Activated CD8-positive, alpha-beta T cell treated with anti-CD3 and anti-CD28 coated beads for 36 hours (primary cell): ENCODE results near the gene PDCD11. TPM values are rescaled to one million over a fixed set of nuclear protein-coding genes. Genes with fewer than 3 reads are reported as not detected.
A peak's percentile ranks its signal among the peaks of the same experiment; 100 is the strongest.
"Not testable (repeated sequence)": the region's sequence is repeated elsewhere in the genome, so short reads cannot be mapped to it uniquely, and the experiment has no call there.

Experiments
- ATAC-seq: fragments of 200-7000 bp; cut with Tn5 transposase; one replicate; pipeline ENCODE4 v1.10.0; 2021; ENCODE audit warnings: mild to moderate bottlenecking, moderate library complexity
- CTCF ChIA-PET: fragments of 350-600 bp; sonication (Branson Sonifier 250); formaldehyde crosslinking; loops from one replicate; lab custom pipeline; 2021; ENCODE audit warnings: antibody characterized with exemption; lab: Charles Lee
- POLR2A ChIA-PET: fragments of 350-600 bp; sonication (Branson Sonifier 250); formaldehyde crosslinking; loops from one replicate; lab custom pipeline; 2021; ENCODE audit warnings: antibody characterized with exemption; lab: Charles Lee
- DNase-seq: peaks from one replicate; pipeline ENCODE4 v3.0.0-alpha.2; 2020
- H3K27ac Mint-ChIP-seq: one replicate; pipeline ENCODE4 v1.8.0; 2021; ENCODE audit warnings: mild to moderate bottlenecking, mixed read lengths
- H3K27me3 Mint-ChIP-seq: one replicate; pipeline ENCODE4 v1.8.0; 2021; ENCODE audit warnings: mixed read lengths
- H3K36me3 Mint-ChIP-seq: one replicate; pipeline ENCODE4 v1.8.0; 2021; ENCODE audit warnings: low read depth, mixed read lengths
- H3K4me1 Mint-ChIP-seq: one replicate; pipeline ENCODE4 v1.8.0; 2021; ENCODE audit warnings: low read depth, mixed read lengths
- H3K4me3 Mint-ChIP-seq: one replicate; pipeline ENCODE4 v1.8.0; 2021; ENCODE audit warnings: mild to moderate bottlenecking, moderate library complexity, mixed read lengths
- H3K9me3 Mint-ChIP-seq: one replicate; pipeline ENCODE4 v1.8.0; 2021; ENCODE audit warnings: mixed read lengths
- intact Hi-C: fragments of 100-400 bp; cut with micrococcal nuclease; formaldehyde crosslinking; loops from one replicate; pipeline ENCODE4 v1.10.0; 2022
- total RNA-seq, 2 experiments: library from RNA; stranded (reverse); gene quantifications; one replicate each; pipeline ENCODE4 v1.2.3, GENCODE V29; 2021
- TF ChIP-seq, protein P1 (sequence below): fragments of 200-600 bp; IDR thresholded peaks from one replicate; pipeline ENCODE4 v1.8.0; 2022; ENCODE audit warnings: antibody characterized with exemption, mild to moderate bottlenecking

PDCD11 gene
- total RNA-seq, 2 experiments from 2014 or later: 63.7 to 68.8 TPM

GRCh38 chr10:103416436-103417147 is 20.2 kb downstream of the PDCD11 start:
- Mint-ChIP-seq H3K4me1 (no peaks in the 10 kb centered on the region), H3K4me3 (no peak overlapping the region), H3K36me3 (peaks cover 64% of the 10 kb centered on the region), H3K27ac (no peak overlapping the region), H3K27me3 (no peaks in the 10 kb centered on the region), H3K9me3 (no peaks in the 10 kb centered on the region)
- POLR2A ChIA-PET: interaction anchor here (1.3 kb wide), 1 partner anchor 11 kb away, joined by 3 read pairs; no protein-coding TSS in a partner anchor
- ATAC-seq (peak; percentile 47), DNase-seq (peak; percentile 78)
- CTCF ChIA-PET: interaction anchor here (0.7 to 6.2 kb wide), 24 partner anchors 8 to 269 kb away, joined by 3 to 72 read pairs (median 6); partner anchors contain the start of genes ATP5MK, CALHM2, NEURL1 and PDCD11
- intact Hi-C loops: loop anchor here (1.0 kb wide), 1 partner anchor 66 kb away; no protein-coding TSS in a partner anchor
- TF ChIP-seq, protein P1, sequence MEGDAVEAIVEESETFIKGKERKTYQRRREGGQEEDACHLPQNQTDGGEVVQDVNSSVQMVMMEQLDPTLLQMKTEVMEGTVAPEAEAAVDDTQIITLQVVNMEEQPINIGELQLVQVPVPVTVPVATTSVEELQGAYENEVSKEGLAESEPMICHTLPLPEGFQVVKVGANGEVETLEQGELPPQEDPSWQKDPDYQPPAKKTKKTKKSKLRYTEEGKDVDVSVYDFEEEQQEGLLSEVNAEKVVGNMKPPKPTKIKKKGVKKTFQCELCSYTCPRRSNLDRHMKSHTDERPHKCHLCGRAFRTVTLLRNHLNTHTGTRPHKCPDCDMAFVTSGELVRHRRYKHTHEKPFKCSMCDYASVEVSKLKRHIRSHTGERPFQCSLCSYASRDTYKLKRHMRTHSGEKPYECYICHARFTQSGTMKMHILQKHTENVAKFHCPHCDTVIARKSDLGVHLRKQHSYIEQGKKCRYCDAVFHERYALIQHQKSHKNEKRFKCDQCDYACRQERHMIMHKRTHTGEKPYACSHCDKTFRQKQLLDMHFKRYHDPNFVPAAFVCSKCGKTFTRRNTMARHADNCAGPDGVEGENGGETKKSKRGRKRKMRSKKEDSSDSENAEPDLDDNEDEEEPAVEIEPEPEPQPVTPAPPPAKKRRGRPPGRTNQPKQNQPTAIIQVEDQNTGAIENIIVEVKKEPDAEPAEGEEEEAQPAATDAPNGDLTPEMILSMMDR: peak; percentile 81

GRCh38 chr10:103417148-103417469 is 20.7 kb downstream of the PDCD11 start:
- ATAC-seq, H3K9me3 Mint-ChIP-seq, intact Hi-C loops, H3K27me3 Mint-ChIP-seq, H3K27ac Mint-ChIP-seq, H3K4me3 Mint-ChIP-seq, H3K4me1 Mint-ChIP-seq, DNase-seq: not testable (repeated sequence)
- TF ChIP-seq, protein P1: peak; percentile 48
- peaks cover 65% of the 10 kb centered on the region for H3K36me3 Mint-ChIP-seq
- ChIA-PET CTCF (interaction anchor here (0.7 to 6.2 kb wide), 21 partner anchors 10 to 269 kb away, joined by 3 to 72 read pairs (median 6); partner anchors contain the start of gene NEURL1), POLR2A (interaction anchor here (1.3 to 1.4 kb wide), 2 partner anchors 24 to 33 kb away, joined by 3 read pairs; no protein-coding TSS in a partner anchor)

GRCh38 chr10:103417601-103418000 is 21.2 kb downstream of the PDCD11 start:
- CTCF ChIA-PET: interaction anchor here (0.5 to 6.2 kb wide), 14 partner anchors 9 to 172 kb away, joined by 3 to 72 read pairs (median 4); no protein-coding TSS in a partner anchor
- peaks cover 70% of the 10 kb centered on the region for H3K36me3 Mint-ChIP-seq

DNA sequence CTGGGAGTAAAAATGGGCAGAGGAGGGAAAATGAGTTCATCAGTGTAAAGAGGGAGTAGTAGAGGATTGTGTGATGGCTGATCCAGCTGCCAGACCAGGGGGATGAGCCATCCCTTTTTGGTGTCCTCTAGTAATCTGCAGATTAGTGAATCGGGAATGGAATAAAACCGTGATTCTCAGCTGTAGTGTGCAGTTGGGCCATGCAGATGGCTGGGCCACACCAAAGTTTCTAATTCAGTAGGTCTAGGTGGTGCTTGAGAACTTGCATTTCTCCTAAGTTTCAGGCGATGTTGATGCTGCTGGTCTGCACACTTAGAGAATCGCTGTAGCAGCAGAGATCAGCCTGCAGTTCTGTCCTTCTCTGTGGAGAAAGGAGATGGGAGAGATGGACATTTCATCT is 22.7 kb downstream of the PDCD11 start:
- intact Hi-C loops: no loop called here
- Mint-ChIP-seq H3K9me3 (no peaks in the 10 kb centered on the region), H3K4me1 (no peaks in the 10 kb centered on the region), H3K4me3 (no peak overlapping the region), H3K27me3 (no peaks in the 10 kb centered on the region), H3K27ac (no peak overlapping the region), H3K36me3 (peaks cover 73% of the 10 kb centered on the region)
- ATAC-seq: no peak
- TF ChIP-seq, protein P1: no peak
- no peak for DNase-seq
- ChIA-PET CTCF (interaction anchor here (1.2 to 6.2 kb wide), 2 partner anchors 66 to 145 kb away, joined by 3 to 72 read pairs; no protein-coding TSS in a partner anchor), POLR2A (interaction anchor here (1.0 to 1.4 kb wide), 2 partner anchors 22 to 23 kb away, joined by 3 to 5 read pairs; partner anchors contain the start of genes ATP5MK and PDCD11)

More at GRCh38 chr10:103417601-103418000, 21.2 kb downstream of the PDCD11 start:
- no peak for DNase-seq
- H3K9me3 Mint-ChIP-seq: no peaks in the 10 kb centered on the region
- H3K27me3 Mint-ChIP-seq: no peaks in the 10 kb centered on the region
- no peak overlapping the region for H3K27ac Mint-ChIP-seq
- intact Hi-C loops: no loop called here
- H3K4me3 Mint-ChIP-seq: no peak overlapping the region
- H3K4me1 Mint-ChIP-seq: no peaks in the 10 kb centered on the region
- TF ChIP-seq, protein P1: no peak
- POLR2A ChIA-PET: interaction anchor here (1.3 to 1.4 kb wide), 2 partner anchors 25 to 34 kb away, joined by 3 read pairs; no protein-coding TSS in a partner anchor
- ATAC-seq: no peak
